ENCODE data around the gene ANKIB1.

DNA sequence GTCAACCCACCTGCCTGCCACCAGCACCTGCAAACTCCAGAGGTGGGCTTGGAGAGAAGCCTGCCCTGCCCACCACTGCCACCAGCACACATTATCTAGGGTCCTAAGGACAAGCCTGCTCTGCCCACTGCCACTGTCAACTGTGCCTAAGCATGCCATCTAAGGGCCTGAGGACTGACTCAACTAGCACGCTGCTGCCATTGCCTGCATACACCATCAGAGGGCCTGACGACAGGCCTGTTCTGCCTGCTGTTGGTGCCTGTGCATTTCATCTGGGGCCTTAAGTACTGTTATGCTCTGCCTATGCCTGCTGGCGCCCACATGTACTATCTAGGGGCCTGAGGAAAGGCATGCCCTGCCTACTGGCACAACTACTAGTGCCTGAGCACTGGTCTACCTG is 39.8 kb upstream of the ANKIB1 start:
- TF ChIP-seq EZH2 (IDR thresholded peaks at IDR 0.05; ENCODE audit: insufficient read depth, poor library complexity, severe bottlenecking): no peak
- no peak for TF ChIP-seq EZH2phosphoT487 (IDR thresholded peaks at IDR 0.05; ENCODE audit: insufficient read depth, low read depth)
